Activated naive CD4-positive, alpha-beta T cell treated with anti-CD3 and anti-CD28 coated beads, Interleukin-2, amount 50 U/mL, for 16 hours (primary cell): Measurements from ENCODE around the gene AGBL2.
A peak's percentile ranks its signal among the peaks of the same experiment; 100 is the strongest.
"Not testable (repeated sequence)": the region's sequence is repeated elsewhere in the genome, so short reads cannot be mapped to it uniquely, and the experiment has no call there.

Experiments used
- DNase-seq: peaks from one replicate; pipeline ENCODE4 v3.0.0-alpha.2; 2020

Gene AGBL2

GRCh38 chr11:47715082-47715669, at the start of gene AGBL2:
AGBL2 (minus strand) TSS chr11:47715369; CDS start chr11:47714650, 719 bp downstream.
- peak; percentile 82 for DNase-seq

DNA sequence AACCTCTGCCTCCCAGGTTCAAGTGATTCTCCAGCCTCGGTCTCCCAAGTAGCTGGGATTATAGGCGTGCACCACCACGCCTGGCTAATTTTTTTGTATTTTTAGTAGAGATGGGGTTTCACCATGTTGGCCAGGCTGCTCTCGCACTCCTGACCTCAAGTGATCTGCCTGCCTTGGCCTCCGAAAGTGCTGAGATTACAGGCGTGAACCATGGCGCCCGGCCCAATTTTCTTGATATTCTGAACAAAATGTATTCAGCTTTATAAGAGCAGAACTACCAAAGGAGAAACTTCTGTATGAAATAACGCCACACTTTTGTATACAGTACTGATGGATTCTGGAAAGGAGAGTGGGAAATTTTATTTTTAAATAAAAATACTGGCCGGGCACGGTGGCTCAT, 44.1 kb upstream of the AGBL2 start:
- not testable (repeated sequence) for DNase-seq

- DNase-seq, result no peak
Measured at GRCh38 chr11:47756208-47756607, 41.0 kb upstream of the AGBL2 start.

DNA sequence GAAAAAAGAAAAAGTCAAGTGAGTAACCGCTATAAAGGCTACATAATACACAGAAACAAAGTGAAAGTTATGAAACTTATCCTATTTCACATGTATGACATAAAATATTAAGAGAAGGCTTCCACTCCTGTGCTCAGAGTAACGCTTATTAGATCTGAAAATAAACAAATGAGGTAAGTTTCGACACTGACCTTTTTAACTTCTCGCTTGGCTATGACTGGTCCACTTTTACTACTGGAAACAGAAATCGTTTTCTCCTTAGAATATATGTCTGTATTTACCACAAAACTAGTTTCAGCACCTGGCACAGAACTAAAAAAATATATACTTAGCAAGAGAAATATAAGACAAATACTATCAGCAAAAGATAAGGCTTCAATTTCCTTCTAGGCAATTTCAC, 35.6 kb upstream of the AGBL2 start:
- no peak for DNase-seq

- not testable (repeated sequence) for DNase-seq
Measured at GRCh38 chr11:47742494-47742893, 27.3 kb upstream of the AGBL2 start.

DNA sequence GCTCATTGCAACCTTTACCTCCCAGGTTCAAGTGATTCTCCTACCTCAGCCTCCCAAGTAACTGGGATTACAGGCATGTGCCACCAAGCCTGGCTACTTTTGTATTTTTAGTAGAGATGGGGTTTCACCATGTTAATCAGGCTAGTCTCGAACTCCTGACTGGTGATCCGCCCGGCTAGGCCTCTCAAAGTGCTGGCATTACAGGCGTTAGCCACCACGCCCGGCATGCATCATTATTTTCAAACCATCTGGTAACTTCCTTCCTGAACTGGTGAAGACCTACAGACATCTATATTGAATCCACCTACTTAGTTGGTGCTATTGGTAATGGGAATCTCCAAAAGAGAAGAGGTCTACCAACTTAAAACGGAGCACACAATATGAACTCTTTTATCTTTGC, 22.6 kb upstream of the AGBL2 start:
- DNase-seq, result not testable (repeated sequence)

DNA sequence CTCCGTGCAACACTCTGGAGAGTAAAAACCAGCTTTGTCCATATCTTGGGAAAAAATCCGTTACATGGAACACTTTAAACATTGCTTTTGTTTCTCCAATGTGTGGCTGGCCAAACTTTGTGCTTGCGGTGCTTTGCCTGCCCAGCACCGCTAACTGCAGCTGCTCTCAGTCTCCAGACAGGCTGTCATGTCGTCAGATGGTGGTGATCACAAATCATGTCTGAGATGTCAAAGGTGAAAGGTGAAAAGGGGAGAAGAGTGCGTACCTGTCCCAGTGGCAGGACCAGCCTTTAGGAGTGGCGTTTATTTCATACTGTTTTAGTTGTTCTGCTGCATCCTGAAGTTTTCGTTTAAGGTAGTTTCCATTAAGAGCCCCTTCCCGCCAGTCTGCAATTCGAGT, 17.1 kb upstream of the AGBL2 start:
- DNase-seq, result no peak

DNA sequence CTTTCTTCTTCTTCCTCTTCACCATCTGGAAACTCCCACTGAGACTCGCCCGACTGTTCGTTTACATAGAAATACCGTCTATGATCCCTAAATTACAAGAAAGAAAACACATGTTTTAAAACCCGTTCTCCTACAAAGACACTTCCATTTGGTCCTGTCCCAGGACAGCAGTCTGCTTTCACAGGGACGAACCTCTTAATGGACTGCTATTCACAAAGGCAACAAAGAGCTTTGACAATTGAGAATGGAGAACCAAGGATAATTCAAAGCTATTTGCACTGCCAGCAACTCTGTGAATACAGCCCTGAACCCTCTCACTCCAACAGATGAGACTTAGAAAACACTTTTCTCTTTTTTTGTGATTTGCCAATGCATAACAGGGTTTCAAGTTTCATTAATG, 16.3 kb upstream of the AGBL2 start:
- no peak for DNase-seq

GRCh38 chr11:47726878-47727514, 11.8 kb upstream of the AGBL2 start:
- DNase-seq, result no peak

DNA sequence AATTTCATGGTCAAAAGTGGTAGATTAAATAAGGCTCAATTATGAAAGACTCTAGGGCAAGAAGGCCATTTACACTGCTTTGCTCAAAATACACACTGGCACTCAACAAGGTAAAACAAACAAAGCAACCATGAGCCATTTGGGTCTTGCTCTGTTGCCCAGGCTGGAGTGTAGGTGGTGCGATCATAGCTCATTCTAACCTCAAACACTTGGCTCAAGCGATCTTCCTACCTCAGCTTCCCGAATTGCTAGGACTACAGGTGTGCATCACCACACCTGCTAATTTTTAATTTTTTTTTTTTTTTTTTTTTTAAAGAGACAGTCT, 10.9 kb upstream of the AGBL2 start:
- no peak for DNase-seq

DNA sequence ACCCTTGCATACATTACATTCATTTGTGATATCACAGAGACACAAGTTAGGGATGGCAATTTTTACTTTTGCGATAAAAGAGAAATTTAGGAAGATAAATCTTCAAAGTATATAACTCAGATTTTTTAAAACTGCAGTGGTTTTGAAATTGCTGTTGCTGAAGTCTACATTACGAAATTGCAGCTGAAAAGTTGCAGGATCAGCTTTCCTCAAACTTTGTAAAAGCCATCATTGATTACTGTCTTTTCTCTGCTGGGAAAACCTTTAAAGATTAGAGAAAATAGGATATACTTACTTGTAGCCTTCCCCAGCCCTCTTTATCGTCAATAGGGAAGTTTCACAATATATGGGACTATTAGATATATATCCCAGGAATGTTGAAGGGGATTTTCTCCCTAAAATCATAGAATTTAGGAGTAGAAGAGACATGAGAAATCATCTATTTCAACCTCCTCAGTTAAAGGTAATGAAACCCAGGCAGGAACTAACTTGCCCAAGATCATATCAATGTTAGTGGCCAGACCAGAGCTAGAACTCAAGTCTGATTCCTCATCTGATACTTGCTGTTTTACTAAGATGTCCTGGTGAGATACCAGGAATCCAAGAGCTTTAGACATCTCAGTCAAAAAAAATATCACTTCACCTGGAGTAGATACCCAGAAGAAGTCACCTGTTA, 10.4 kb upstream of the AGBL2 start:
- no peak for DNase-seq

GRCh38 chr11:47724041-47724729, 9.0 kb upstream of the AGBL2 start:
- DNase-seq, result no peak

- DNase-seq, result no peak
Measured at GRCh38 chr11:47723041-47723440, 7.9 kb upstream of the AGBL2 start.

GRCh38 chr11:47720651-47721050, 5.5 kb upstream of the AGBL2 start:
- DNase-seq, result no peak

- DNase-seq, result no peak
Measured at GRCh38 chr11:47716692-47717091, 1.5 kb upstream of the AGBL2 start.

DNA sequence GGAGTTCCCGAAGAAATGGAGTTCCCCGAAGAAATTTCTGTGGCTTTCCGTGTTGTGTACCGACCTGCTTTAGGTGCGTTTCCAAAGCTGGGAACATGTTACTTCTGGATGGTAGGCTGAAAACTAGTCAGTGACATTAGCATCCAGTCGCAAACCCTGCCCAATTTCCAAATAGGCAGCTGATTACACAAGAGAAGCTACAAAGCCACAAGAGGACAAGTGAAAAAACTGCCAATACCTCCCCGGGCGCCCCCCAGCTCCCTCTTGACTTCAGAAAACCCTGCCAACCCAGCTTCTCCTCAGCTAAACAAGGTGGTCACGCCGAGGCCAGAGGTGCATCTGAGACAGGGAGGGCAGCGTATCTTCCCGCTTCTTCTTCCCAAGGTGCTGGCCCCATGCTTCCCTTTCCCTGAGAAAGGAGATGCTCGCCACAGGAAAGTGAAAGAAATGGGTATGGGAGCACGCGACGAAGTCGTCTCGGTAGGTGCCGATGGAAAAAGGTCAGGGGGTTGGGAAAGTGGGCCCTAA, 551 bp downstream of the AGBL2 start:
- peak; percentile 19 for DNase-seq

- DNase-seq, result no peak
Measured at GRCh38 chr11:47711816-47712215, 3.4 kb downstream of the AGBL2 start.

DNA sequence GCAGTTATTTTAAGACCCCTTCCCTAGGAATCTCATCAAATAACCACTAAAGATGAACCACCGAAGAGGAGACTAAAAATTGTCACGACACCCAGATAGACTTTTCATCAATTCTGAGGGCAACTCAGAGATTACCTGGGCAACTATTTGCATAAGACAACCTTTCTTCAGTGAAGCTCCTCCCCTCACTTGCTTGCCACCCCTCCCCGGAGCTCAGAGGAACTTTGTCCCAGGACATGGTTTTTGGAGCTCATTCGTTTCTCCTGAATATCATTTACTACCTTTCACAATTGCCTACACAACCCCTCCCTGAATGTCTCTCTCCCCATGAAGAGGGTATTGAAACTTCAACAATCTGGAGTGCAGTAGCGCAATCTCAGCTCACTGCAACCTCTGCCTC, 3.9 kb downstream of the AGBL2 start:
- DNase-seq, result no peak

DNA sequence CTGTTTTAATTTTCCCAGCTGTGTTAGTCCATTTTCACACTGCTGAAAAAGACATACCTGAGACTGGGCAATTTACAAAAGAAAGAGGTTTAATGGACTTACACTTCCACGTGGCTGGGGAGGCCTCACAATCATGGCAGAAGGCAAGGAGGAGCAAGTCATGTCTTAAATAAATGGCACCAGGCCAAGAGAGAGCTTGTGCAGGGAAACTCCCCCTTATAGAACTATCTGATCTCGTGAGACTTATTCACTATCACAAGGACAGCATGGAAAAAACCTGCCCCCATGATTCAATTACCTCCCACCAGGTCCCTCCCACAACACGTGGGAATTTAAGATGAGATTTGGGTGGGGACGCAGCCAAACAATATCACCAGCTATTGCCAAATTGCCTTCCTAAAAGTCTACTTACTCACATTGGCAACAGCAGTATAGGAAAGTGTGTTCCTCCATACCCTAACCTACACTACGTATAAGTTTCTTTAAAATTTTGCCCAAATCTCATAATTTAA, 7.8 kb downstream of the AGBL2 start:
- DNase-seq, result not testable (repeated sequence)

GRCh38 chr11:47705721-47706120, 9.4 kb downstream of the AGBL2 start:
- no peak for DNase-seq

GRCh38 chr11:47691979-47692378, 23.2 kb downstream of the AGBL2 start:
- no peak for DNase-seq

GRCh38 chr11:47689480-47689879, 25.7 kb downstream of the AGBL2 start:
- no peak for DNase-seq

DNA sequence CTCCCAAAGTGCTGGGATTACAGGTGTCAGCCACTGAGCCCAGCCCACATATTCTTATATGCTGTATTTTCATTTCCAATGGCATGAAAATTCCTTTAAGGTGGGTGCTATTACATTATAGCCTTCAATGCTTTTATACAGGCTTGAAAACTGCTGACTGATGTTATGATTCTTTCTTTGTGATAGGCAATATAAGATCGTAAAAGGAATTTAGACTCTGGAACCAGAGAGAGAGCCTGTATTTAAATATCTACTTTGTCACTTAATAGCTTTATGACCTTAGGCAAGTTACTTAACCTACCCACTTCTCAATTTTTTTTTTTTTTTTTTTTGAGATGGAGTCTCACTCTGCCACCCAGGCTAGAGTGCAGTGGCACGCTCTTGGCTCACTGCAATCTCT, 26.2 kb downstream of the AGBL2 start:
- DNase-seq, result no peak

DNA sequence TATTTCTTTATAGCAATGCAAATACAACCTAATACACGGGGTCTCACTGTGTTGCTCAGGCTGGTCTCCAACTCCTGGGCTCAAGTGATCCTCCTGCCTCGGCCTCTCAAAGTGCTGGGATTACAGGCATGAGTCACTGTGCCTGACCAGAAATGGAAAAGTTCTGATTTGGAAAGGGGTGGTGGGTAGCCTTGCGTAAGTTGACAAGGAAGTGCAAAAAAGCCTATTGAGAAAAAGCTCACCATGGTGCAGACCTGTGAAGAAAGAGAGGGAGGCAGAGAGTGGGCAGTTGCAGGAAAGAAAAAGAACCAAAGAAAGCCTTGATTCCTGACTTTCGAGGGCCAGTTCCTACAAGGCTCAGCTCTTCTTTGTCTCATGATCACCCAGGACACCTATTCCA, 27.1 kb downstream of the AGBL2 start:
- no peak for DNase-seq
